T-helper 17 cell (primary cell): Measurements from ENCODE around the gene BCL2. TPM values are rescaled to one million over a fixed set of nuclear protein-coding genes. Genes with fewer than 3 reads are reported as not detected.
A peak's percentile ranks its signal among the peaks of the same experiment; 100 is the strongest.
"Not testable (repeated sequence)": the region's sequence is repeated elsewhere in the genome, so short reads cannot be mapped to it uniquely, and the experiment has no call there.

Source experiments
- ATAC-seq: fragments of 150-1000 bp; cut with Tn5 transposase; 2 replicates; pipeline ENCODE4 v1.10.0; 2021; ENCODE audit warnings: mild to moderate bottlenecking, moderate library complexity
- DNase-seq, 3 donors: peaks; one replicate each; pipeline versions ENCODE4 v3.0.0 to v3.0.0-alpha.2; 2020 to 2021
- H3K9me3 ChIP-seq: one replicate; pipeline ENCODE4 v1.7.0; 2013; ENCODE audit warnings: low read length, mild to moderate bottlenecking; ENCODE audit not compliant: control insufficient read depth, poor library complexity, severe bottlenecking
- H3K27ac Mint-ChIP-seq: one replicate; pipeline ENCODE4 v1.8.0; 2022; ENCODE audit warnings: mild to moderate bottlenecking, moderate library complexity, mixed read lengths
- H3K27me3 Mint-ChIP-seq: one replicate; pipeline ENCODE4 v1.8.0; 2022; ENCODE audit warnings: mixed read lengths
- H3K36me3 Mint-ChIP-seq: one replicate; pipeline ENCODE4 v1.8.0; 2022; ENCODE audit warnings: low read depth, mixed read lengths
- H3K4me1 Mint-ChIP-seq: one replicate; pipeline ENCODE4 v1.8.0; 2022; ENCODE audit warnings: mild to moderate bottlenecking, mixed read lengths
- H3K4me3 Mint-ChIP-seq: one replicate; pipeline ENCODE4 v1.8.0; 2022; ENCODE audit warnings: mild to moderate bottlenecking, moderate library complexity, mixed read lengths
- total RNA-seq, 4 donors: library from RNA in 2 of 4; stranded (reverse) in 2 of 4; gene quantifications; one replicate each; pipeline ENCODE4 v1.2.3 and lab custom pipeline; 2022 to 2026

The BCL2 gene
- 100 to 1,000 TPM; 134 to 136 TPM for total RNA-seq
- total RNA-seq (lab: John Stamatoyannopoulos, UW), result 308 to 469 reads per million in 2 donors

DNA sequence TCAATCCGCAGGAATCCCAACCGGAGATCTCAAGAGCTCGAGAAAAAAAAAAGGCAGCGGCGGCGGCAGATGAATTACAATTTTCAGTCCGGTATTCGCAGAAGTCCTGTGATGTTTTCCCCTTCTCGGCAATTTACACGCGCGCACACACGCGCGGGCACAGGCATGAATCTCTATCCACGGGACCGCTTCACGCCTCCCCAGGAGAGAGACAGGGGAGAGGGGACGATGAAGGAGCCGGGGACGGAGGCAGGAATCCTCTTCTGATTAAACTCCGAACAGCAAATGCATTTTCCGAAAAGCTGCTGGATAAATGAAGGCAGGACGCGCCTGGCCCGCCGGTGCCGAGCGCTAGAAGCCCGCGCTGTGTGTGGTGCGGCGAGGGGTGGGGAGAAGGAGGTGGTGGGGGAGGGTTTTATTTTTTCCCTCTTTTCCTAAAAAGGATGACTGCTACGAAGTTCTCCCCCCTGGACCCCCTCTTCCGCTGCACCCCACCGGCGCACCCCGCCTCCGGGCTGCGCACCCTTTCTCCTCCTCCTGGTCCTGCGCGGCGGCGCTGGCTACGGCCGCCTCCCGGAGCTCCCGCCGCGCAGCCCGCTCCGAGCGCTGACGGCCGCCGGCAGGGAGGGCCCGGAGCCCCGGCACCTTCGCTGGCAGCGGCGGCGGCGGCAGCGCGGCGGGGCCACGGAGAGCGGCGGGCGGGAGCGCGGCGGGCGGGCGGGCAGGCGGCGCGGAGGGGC is at the start of gene BCL2:
TSS of gene BCL2 (minus strand) at position 387 of the 740 bp plus-strand sequence.
- ATAC-seq (peak; percentile 20), DNase-seq (peak in 1 of 3 donors; percentile 13)
- H3K36me3 Mint-ChIP-seq, result peaks cover 11% of the 10 kb centered on the region
- peak within 1 kb of the TSS; percentile 95 for H3K27ac Mint-ChIP-seq
- peaks cover 42% of the 10 kb centered on the region for H3K4me1 Mint-ChIP-seq
- H3K4me3 Mint-ChIP-seq, result peak within 1 kb of the TSS; percentile 100
- no peaks in the 10 kb centered on the region for H3K27me3 Mint-ChIP-seq
- H3K9me3 ChIP-seq, result no peaks in the 10 kb centered on the region

DNA sequence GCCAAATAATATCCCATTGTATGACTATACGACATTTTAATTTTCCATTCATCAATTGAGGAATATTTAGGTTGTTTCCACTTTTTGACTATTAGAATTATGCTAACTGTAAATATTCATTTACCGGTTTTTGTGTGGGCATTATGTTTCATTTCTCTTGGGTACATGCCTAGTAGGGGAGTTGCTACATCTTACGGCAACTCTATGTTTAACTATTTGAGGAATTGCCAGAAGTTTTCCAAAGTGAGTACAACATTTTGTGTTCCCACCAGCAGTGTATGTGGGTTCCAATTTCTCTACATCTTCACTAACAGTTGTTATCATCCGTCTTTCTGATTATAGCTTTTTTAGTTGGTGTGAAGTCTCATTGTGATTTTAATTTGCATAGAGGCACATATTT is 49.0 kb upstream of the BCL2 start:
- H3K27me3 Mint-ChIP-seq, result no peaks in the 10 kb centered on the region
- H3K36me3 Mint-ChIP-seq, result no peaks in the 10 kb centered on the region
- peak overlapping the region; percentile 96 for H3K4me3 Mint-ChIP-seq
- DNase-seq, result no peak
- H3K27ac Mint-ChIP-seq, result peak overlapping the region; percentile 90
- H3K4me1 Mint-ChIP-seq, result peaks cover 32% of the 10 kb centered on the region
- no peaks in the 10 kb centered on the region for H3K9me3 ChIP-seq
- no peak for ATAC-seq

DNA sequence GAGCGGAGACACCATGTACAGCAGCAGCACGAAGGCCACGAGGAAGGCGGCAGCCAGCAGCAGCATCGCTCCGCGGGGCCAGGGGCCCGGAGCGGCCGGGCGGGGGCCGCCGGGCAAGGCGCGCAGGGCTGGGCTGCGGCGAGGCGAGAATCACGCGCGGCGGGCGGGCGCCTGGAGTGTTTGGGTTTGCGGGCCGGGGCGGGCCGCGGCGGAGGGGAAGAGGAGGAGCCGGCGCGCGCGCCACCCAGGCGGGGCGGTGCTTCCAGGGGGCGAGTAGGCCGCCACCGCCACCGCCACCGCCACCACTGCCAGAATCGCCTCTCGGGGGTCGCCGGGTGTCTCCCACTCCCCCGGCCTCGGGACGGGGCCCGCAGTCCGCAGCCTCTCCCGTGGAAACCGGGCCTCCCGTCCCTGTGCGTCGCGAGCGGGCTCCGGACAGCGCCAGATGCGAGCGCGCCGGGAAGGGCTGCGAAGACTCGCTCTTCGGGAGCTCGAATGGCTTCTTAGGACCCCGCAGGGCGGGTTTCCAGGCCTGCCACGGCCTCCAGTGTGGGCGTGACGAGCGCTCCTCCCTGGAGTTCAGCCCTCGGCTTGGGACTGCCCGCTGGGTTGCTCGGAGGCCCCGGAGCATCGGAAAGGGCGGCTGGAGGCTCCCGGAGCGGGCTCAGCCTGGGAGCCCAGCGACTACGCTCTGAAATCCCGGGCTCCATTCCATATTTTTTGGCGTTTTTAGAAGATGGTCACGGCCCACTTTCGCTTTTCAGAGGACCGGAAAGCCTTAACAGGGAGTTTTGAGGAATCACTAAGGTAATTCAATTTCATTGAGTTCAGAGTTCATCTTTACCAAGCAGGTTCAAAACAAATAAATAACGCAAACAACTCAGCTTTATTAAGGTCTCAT is 47.7 kb upstream of the BCL2 start, which contains the start of gene KDSR:
TSS of gene KDSR (minus strand) at position 154 of the 901 bp plus-strand sequence. CDS start at position 66, 88 bp downstream.
- ATAC-seq (peak; percentile 85), DNase-seq (peak; percentile 77 to 80 (median 77))
- H3K9me3 ChIP-seq, result no peaks in the 10 kb centered on the region
- Mint-ChIP-seq H3K4me1 (peaks cover 35% of the 10 kb centered on the region), H3K36me3 (no peaks in the 10 kb centered on the region), H3K27me3 (no peaks in the 10 kb centered on the region), H3K4me3 (peak within 1 kb of the TSS; percentile 96), H3K27ac (peak within 1 kb of the TSS; percentile 90)

DNA sequence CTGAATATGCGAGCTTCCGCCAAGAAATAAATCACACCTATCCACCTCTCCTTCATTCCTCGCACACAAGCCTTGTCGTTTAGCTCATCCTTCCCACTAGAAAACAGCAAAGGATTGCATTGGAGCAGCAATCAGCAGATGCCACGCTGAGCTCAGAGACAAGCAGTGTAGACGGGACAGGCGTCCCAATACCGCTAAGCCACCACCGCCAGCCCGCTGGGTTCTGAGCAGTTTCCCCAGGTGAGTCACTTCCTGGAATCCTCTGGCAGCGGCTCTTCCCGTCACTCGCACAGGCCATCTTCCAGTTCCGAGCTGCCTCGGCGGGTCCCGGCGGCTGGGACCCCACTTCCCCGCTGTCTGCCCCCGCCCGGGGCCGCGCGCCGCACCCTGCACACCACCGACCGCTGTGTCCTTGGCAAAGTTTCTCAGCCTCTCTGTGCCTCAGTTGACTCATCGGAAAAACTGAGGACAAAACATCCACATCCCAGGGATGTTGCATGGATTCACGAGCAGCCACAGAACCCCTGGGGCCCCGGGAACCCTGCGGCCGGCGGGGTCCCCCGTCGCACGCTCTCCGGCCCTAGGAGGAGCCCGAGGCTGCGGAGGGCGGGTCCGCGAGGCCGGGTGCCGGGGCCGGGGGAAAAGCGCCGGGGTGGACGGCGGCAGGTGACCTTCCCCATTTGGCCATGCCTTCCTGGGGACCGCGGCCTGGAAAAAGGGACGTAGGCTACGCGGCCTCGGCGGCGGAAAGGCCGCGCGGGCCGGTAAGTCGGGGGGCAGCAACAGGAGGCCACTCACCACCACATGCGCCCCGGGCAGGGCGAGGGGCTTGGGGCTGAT is 46.9 kb upstream of the BCL2 start:
- no peaks in the 10 kb centered on the region for H3K9me3 ChIP-seq
- no peaks in the 10 kb centered on the region for H3K36me3 Mint-ChIP-seq
- peak overlapping the region; percentile 96 for H3K4me3 Mint-ChIP-seq
- ATAC-seq, result peak; percentile 58
- no peaks in the 10 kb centered on the region for H3K27me3 Mint-ChIP-seq
- H3K4me1 Mint-ChIP-seq, result peaks cover 35% of the 10 kb centered on the region
- peak; percentile 44 to 70 (median 57) for DNase-seq
- peak overlapping the region; percentile 0 for H3K27ac Mint-ChIP-seq

DNA sequence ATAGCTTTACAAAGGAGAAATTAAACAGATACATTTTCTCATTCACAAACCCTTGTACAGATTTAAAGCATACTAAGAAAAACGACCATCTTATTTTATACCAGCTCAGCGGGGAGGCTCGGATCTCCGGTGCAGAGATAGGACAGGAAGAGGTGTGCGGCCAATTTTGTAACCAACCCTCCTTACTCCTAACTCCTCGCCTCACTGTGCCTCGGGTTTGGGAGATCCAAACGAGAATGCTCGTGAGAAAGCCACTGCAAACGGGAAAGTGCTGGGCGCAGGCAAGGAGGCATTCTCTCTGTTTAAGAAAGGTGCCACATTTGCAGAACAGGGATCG is 46.3 kb upstream of the BCL2 start:
- no peak for DNase-seq
- no peaks in the 10 kb centered on the region for H3K9me3 ChIP-seq
- H3K27ac Mint-ChIP-seq, result peak overlapping the region; percentile 0
- H3K4me3 Mint-ChIP-seq, result peak overlapping the region; percentile 96
- H3K4me1 Mint-ChIP-seq, result peaks cover 35% of the 10 kb centered on the region
- H3K27me3 Mint-ChIP-seq, result no peaks in the 10 kb centered on the region
- H3K36me3 Mint-ChIP-seq, result no peaks in the 10 kb centered on the region
- no peak for ATAC-seq

DNA sequence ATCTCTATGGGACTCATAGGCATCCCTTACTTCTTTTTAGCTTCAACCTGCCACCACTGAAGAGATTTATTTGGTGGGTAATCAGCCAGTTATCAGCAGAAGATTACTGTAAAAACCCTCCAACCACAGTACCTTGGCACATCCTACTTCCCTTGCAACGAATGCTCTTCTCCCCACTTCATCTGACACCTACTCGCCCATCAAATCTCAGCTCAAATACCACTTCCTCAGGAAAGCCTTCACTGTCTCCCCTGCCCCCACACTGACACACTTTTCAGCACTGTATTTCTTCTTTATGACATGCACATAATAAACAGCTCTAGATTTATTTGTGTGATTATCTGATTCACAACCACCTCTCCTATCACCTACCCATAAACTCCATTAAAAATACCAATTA is 44.4 kb upstream of the BCL2 start:
- DNase-seq, result peak in 2 of 3 donors; percentile 31 to 45
- H3K9me3 ChIP-seq, result no peaks in the 10 kb centered on the region
- Mint-ChIP-seq H3K36me3 (no peaks in the 10 kb centered on the region), H3K27ac (peak overlapping the region; percentile 0), H3K4me3 (no peak overlapping the region), H3K27me3 (no peaks in the 10 kb centered on the region), H3K4me1 (peaks cover 34% of the 10 kb centered on the region)
- ATAC-seq, result peak; percentile 53

DNA sequence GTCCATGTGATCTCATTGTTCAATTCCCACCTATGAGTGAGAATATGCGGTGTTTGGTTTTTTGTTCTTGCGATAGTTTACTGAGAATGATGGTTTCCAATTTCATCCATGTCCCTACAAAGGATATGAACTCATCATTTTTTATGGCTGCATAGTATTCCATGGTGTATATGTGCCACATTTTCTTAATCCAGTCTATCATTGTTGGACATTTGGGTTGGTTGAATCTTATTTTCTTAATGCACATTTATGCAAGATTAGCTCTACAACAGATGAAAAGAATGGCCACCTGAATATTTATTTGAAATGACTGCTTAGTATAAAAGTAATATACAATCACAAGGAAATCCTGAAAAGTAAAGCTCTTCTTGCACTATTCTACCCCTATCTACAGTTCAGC is 43.9 kb upstream of the BCL2 start:
- not testable (repeated sequence) for H3K4me3 Mint-ChIP-seq, H3K36me3 Mint-ChIP-seq, H3K27me3 Mint-ChIP-seq, DNase-seq, H3K9me3 ChIP-seq, ATAC-seq
- Mint-ChIP-seq H3K4me1 (peaks cover 29% of the 10 kb centered on the region), H3K27ac (peak overlapping the region; percentile 0)

DNA sequence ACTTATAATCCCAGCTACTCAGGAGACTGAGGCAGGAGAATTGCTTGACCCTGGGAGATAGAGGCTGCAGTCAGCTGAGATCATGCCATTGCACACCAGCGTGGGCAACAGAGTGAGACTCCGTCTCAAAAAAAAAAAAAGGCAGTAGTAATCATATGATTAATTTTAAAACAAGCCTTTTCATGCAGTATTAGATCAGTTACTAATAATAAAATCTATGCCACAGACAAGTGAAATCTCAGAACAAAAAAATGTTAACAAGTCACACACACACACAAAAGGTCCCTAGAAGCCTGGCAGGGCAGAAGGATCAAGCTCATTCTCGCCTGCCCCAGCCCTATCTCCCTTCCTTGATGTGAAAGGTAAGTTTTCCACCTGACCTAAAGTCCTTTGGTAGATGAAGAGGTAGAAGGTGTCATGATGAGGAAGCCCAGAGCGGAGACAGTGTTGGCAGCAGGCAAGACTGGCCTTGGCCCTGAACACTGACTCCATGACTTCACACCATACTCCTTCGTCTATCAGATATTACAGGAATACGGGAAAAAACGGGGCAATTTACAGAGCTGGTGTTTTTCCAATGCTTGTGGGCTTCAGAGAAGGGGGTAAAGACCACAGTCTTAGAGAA is 36.8 kb upstream of the BCL2 start:
- no peaks in the 10 kb centered on the region for H3K27me3 Mint-ChIP-seq
- H3K4me3 Mint-ChIP-seq, result no peak overlapping the region
- peaks cover 2% of the 10 kb centered on the region for H3K36me3 Mint-ChIP-seq
- H3K27ac Mint-ChIP-seq, result peak overlapping the region; percentile 60
- ATAC-seq (no peak), DNase-seq (no peak)
- peaks cover 5% of the 10 kb centered on the region for H3K4me1 Mint-ChIP-seq
- H3K9me3 ChIP-seq, result no peaks in the 10 kb centered on the region

DNA sequence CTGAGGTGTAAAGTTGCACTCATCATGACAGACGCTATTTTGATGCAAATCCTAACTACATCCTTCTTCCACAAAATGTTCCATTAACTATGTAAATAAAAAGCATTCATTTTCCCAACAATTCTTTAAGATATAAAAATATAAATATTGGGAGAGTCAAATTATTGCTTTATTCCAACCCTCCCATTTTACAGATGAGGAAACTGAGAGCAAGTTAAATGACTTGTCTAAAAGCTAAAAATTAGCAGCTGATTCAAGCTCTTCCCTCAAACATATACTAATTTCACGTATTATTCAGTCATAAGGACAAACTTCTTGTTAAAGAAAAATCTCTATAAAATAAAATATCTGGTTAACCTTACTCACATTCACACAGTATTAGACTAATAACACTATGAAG is 30.7 kb upstream of the BCL2 start:
- H3K9me3 ChIP-seq, result no peaks in the 10 kb centered on the region
- no peak for DNase-seq
- H3K36me3 Mint-ChIP-seq, result peaks cover 8% of the 10 kb centered on the region
- no peak overlapping the region for H3K27ac Mint-ChIP-seq
- peaks cover 9% of the 10 kb centered on the region for H3K4me1 Mint-ChIP-seq
- no peak for ATAC-seq
- H3K4me3 Mint-ChIP-seq, result no peak overlapping the region
- H3K27me3 Mint-ChIP-seq, result no peaks in the 10 kb centered on the region

DNA sequence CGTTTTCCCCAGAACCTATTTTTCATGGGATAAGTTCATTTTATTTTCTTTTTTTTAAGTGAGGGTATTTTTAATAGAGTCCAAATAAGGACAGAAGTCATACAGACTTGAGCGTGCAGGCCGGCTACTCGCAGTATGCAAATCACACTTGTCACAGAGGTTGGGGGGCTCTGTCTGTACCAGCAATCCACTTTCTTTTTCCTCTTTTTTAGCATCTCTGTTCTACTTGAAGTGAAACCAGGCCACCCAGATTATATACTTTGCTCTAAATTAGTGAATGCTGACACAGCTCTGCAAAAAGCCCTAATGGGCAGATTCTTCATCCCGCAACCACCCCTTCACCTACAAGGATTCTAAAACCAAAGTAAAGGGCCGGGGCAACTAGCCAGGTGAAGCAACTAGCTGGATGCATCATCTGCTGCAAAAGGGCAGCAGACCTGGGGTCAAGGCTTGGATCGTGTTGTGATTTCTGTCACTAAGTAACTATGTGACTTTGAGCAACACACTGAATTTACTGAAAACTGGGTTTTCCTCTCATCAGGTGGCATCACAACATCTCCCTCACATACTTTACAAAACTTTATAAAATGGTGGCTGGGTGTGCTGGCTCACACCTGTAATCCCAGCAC is 29.1 kb upstream of the BCL2 start:
- H3K9me3 ChIP-seq, result no peaks in the 10 kb centered on the region
- Mint-ChIP-seq H3K27me3 (no peaks in the 10 kb centered on the region), H3K36me3 (peaks cover 8% of the 10 kb centered on the region), H3K4me1 (peaks cover 15% of the 10 kb centered on the region), H3K27ac (no peak overlapping the region), H3K4me3 (no peak overlapping the region)
- DNase-seq, result no peak
- ATAC-seq, result no peak

DNA sequence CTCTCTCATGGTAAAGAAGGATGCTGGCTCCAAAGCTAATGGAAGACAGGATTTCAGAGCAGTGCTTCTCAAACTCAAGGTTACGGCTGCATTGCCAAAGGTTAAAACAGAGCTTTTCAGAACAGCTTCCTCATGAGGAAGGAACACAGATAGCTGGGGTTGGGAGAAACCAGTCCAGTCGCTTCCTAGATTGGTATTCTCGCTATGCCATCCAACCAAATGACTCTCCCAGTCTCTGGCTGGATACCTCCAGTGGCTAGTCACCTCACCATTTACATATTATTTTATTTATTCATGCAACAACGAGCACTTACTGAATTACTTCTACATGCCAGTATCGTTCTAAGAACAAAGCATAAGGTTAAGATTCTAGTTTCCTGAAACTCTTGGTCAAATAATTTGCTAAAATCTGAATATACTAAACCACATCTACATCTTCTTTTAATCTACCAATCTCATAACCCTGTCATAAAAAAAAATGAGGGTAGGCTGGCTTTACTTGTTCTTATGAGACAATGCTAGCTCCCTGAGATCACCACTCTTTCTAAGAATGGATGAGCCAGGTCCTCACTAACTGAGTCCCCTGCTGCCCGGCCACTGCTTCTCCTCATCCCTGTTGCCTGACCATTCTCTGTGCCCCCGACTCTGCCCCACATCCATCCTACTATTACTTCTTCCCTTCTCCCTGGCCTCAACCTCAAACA is 27.1 kb upstream of the BCL2 start:
- peak overlapping the region; percentile 49 for H3K27ac Mint-ChIP-seq
- no peak for ATAC-seq
- no peak for DNase-seq
- H3K36me3 Mint-ChIP-seq, result peaks cover 8% of the 10 kb centered on the region
- H3K27me3 Mint-ChIP-seq, result no peaks in the 10 kb centered on the region
- H3K4me3 Mint-ChIP-seq, result no peak overlapping the region
- H3K4me1 Mint-ChIP-seq, result peaks cover 15% of the 10 kb centered on the region
- no peaks in the 10 kb centered on the region for H3K9me3 ChIP-seq

DNA sequence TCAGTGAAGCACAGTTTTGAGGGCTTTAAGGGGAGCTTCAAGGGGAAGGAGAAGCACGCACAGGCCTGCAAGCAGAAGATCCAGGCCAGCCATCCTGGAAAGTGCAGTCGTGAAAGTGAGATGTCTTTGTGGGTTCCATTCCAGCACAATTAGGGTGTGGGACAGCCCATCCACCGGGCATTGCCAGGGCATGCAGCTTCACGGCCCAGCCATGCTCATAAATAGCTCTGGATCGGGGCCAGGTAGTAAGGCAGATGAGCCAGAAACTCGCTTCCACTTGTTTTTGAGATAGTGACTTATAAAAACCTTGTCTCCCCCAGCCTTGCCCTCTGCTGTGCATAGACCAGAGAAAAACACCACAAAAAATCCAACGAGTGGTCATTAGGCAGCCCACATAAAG is 26.5 kb upstream of the BCL2 start:
- Mint-ChIP-seq H3K36me3 (peaks cover 12% of the 10 kb centered on the region), H3K4me3 (no peak overlapping the region), H3K27ac (no peak overlapping the region), H3K27me3 (no peaks in the 10 kb centered on the region), H3K4me1 (peaks cover 19% of the 10 kb centered on the region)
- H3K9me3 ChIP-seq, result no peaks in the 10 kb centered on the region
- ATAC-seq (no peak), DNase-seq (no peak)
